HepG2 (cell line): Measurements from ENCODE around the gene SPRYD4. TPM values are rescaled to one million over a fixed set of nuclear protein-coding genes. Genes with fewer than 3 reads are reported as not detected.

Experiments
- ATM ChIP-seq: fragments of 450-650 bp; IDR thresholded peaks from 2 replicates; pipeline ENCODE4 v1.7.1; 2017; ENCODE audit warnings: mild to moderate bottlenecking, borderline replicate concordance
- BRD4 ChIP-seq: sonication (generic); formaldehyde crosslinking; IDR thresholded peaks from 2 replicates; pipeline ENCODE4 v1.4.0; 2020; ENCODE audit warnings: missing genetic modification reagents
- CCAR2 ChIP-seq: fragments of 200-400 bp; formaldehyde crosslinking; optimal IDR thresholded peaks from 2 replicates; pipeline ENCODE3; 2018; ENCODE audit warnings: low read depth, mild to moderate bottlenecking, low read length, moderate library complexity
- GTF2F1 ChIP-seq: fragments of 150-350 bp; IDR thresholded peaks from 2 replicates; pipeline ENCODE4 v1.6.1; 2014; ENCODE audit warnings: low read length
- GZF1 ChIP-seq: sonication (generic); formaldehyde crosslinking; IDR thresholded peaks from 2 replicates; pipeline ENCODE4 v1.5.1; 2020; ENCODE audit warnings: mild to moderate bottlenecking, missing genetic modification reagents
- NCOA5 ChIP-seq: sonication (generic); formaldehyde crosslinking; IDR thresholded peaks from 2 replicates; pipeline ENCODE4 v1.4.0; 2020; ENCODE audit warnings: missing genetic modification reagents
- NKX3-1 ChIP-seq: sonication (generic); formaldehyde crosslinking; IDR thresholded peaks from 2 replicates; pipeline ENCODE4 v1.5.0; 2020; ENCODE audit warnings: missing genetic modification reagents
- NR3C1 ChIP-seq: sonication (generic); formaldehyde crosslinking; IDR thresholded peaks from 2 replicates; pipeline ENCODE4 v1.4.0; 2020; ENCODE audit warnings: missing genetic modification reagents
- SETDB1 ChIP-seq: sonication (generic); formaldehyde crosslinking; IDR thresholded peaks from 2 replicates; pipeline ENCODE4 v1.5.1; 2020; ENCODE audit warnings: missing genetic modification reagents, mild to moderate bottlenecking, borderline replicate concordance
- SP5 ChIP-seq: IDR thresholded peaks from 2 replicates; pipeline ENCODE4 v1.6.1; 2016; ENCODE audit warnings: low read depth, borderline replicate concordance
- TERF1 ChIP-seq: sonication (generic); formaldehyde crosslinking; IDR thresholded peaks from 2 replicates; pipeline ENCODE4 v1.8.0; 2022; ENCODE audit warnings: mild to moderate bottlenecking, missing genetic modification reagents, moderate library complexity
- TGIF2 ChIP-seq: IDR thresholded peaks from 2 replicates; pipeline ENCODE4 v1.6.1; 2016; ENCODE audit warnings: control low read depth, missing compliant biosample characterization
- TRAFD1 ChIP-seq: sonication (generic); formaldehyde crosslinking; IDR thresholded peaks from 2 replicates; pipeline ENCODE4 v1.5.1; 2020; ENCODE audit warnings: missing genetic modification reagents, mild to moderate bottlenecking, borderline replicate concordance
- ZFYVE20 ChIP-seq: sonication (generic); formaldehyde crosslinking; IDR thresholded peaks from 2 replicates; pipeline ENCODE4 v1.8.0; 2023; ENCODE audit warnings: low read depth, mild to moderate bottlenecking, moderate library complexity, missing genetic modification reagents, borderline replicate concordance
- ZNF513 ChIP-seq: sonication (generic); formaldehyde crosslinking; conservative IDR thresholded peaks from 2 replicates; pipeline ENCODE4 v1.5.0; 2020; ENCODE audit warnings: missing genetic modification reagents
- ZNF572 ChIP-seq: sonication (generic); formaldehyde crosslinking; IDR thresholded peaks from 2 replicates; pipeline ENCODE4 v1.5.1; 2020; ENCODE audit warnings: mild to moderate bottlenecking, missing genetic modification reagents
- ZNF747 ChIP-seq: sonication (generic); formaldehyde crosslinking; IDR thresholded peaks from 2 replicates; pipeline ENCODE4 v1.8.1; 2023; ENCODE audit warnings: missing genetic modification reagents, mild to moderate bottlenecking, borderline replicate concordance
- ZNF790 ChIP-seq: sonication (generic); formaldehyde crosslinking; IDR thresholded peaks from 2 replicates; pipeline ENCODE4 v1.8.0; 2022; ENCODE audit warnings: missing genetic modification reagents, mild to moderate bottlenecking, borderline replicate concordance
- ZSCAN20 ChIP-seq: sonication (generic); formaldehyde crosslinking; IDR thresholded peaks from 2 replicates; pipeline ENCODE4 v1.4.0; 2020; ENCODE audit warnings: missing genetic modification reagents, mild to moderate bottlenecking, borderline replicate concordance
- polyA plus RNA-seq, 8 experiments: library from polyadenylated mRNA; depleted of rRNA in 3 of 8; stranded (reverse) in 7 of 8; unstranded in 1 of 8; fragments of >200 nt; fragmentation: Illumina TruSeq in 4 of 8; extraction: Trizol in 4 of 8; gene quantifications; 2 replicates each; pipeline versions ENCODE4 v1.2.1 to v1.2.3, GENCODE V29; 2011 to 2016; ENCODE audit warnings: low read depth in 4 of 8, missing spikeins in 1 of 8, mixed read lengths in 1 of 8; ENCODE audit not compliant: insufficient read depth in 1 of 8
- total RNA-seq, 5 experiments: library from RNA; depleted of rRNA; stranded (reverse); fragments of >200 nt; fragmentation: Illumina TruSeq; extraction: Trizol; gene quantifications; 2 replicates each; pipeline ENCODE4 v1.2.3, GENCODE V29; 2016; ENCODE audit warnings: low read depth in 1 of 5
- TF ChIP-seq, protein P1 (sequence below): sonication (generic); formaldehyde crosslinking; IDR thresholded peaks from 2 replicates; pipeline ENCODE4 v1.4.0; 2020; ENCODE audit warnings: missing genetic modification reagents

SPRYD4 gene
- total and polyA plus RNA-seq, 2 of the 13 experiments (the other 11 are each of a cell fraction or from before 2014, with no cell fraction given), result 3.9 to 4.5 TPM

- TF ChIP-seq ZNF513 (CRISPR knock-in tag) (no peak), BRD4 (0 out of 2 replicates have a peak, but pooled peaks have one; percentile 55), ZNF572 (no peak), NR3C1 (CRISPR knock-in tag) (no peak), TRAFD1 (CRISPR knock-in tag) (no peak), ZSCAN20 (CRISPR knock-in tag) (peak; percentile 86; the same call in 1 of the 2 replicates), NCOA5 (no peak), CCAR2 (no peak), ZNF747 (CRISPR knock-in tag) (peak; percentile 79; the same call in 1 of the 2 replicates), GTF2F1 (no peak), ZNF790 (CRISPR knock-in tag) (peak; percentile 81), NKX3-1 (CRISPR knock-in tag) (peak; percentile 98), GZF1 (CRISPR knock-in tag) (no peak), SP5 (CRISPR knock-in tag) (no peak), TERF1 (CRISPR knock-in tag) (no peak), ZFYVE20 (peak; percentile 93; the same call in 1 of the 2 replicates), TGIF2 (CRISPR knock-in tag) (peak; percentile 79; the same call in 1 of the 2 replicates), SETDB1 (CRISPR knock-in tag) (no peak), ATM (no peak)
- TF ChIP-seq, protein P1, sequence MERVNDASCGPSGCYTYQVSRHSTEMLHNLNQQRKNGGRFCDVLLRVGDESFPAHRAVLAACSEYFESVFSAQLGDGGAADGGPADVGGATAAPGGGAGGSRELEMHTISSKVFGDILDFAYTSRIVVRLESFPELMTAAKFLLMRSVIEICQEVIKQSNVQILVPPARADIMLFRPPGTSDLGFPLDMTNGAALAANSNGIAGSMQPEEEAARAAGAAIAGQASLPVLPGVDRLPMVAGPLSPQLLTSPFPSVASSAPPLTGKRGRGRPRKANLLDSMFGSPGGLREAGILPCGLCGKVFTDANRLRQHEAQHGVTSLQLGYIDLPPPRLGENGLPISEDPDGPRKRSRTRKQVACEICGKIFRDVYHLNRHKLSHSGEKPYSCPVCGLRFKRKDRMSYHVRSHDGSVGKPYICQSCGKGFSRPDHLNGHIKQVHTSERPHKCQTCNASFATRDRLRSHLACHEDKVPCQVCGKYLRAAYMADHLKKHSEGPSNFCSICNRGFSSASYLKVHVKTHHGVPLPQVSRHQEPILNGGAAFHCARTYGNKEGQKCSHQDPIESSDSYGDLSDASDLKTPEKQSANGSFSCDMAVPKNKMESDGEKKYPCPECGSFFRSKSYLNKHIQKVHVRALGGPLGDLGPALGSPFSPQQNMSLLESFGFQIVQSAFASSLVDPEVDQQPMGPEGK (CRISPR knock-in tag), result no peak; the same call in 1 of the 2 replicates
Measured at GRCh38 chr12:56488041-56488955, 19.9 kb downstream of the SPRYD4 start, which contains the start of gene GLS2 (continued).
